Effector CD8-positive, alpha-beta T cell (primary cell): Measurements from ENCODE around the gene PTPRN2.

ENCODE experiments used
- DNase-seq: peaks from one replicate; lab custom pipeline; 2025; lab: John Stamatoyannopoulos, UW

The PTPRN2 gene

GRCh38 chr7:158138329-158138597 is 449.4 kb downstream of the PTPRN2 start:
- no peak for DNase-seq

GRCh38 chr7:158137516-158138328 is 449.9 kb downstream of the PTPRN2 start:
- no peak for DNase-seq

- DNase-seq = no peak
These were observed 451.7 kb downstream of the PTPRN2 start for GRCh38 chr7:158135931-158136330.

GRCh38 chr7:158134824-158135223 is 452.8 kb downstream of the PTPRN2 start:
- no peak for DNase-seq

GRCh38 chr7:158133515-158134271 is 453.9 kb downstream of the PTPRN2 start:
- no peak for DNase-seq

GRCh38 chr7:158133057-158133456 is 454.6 kb downstream of the PTPRN2 start:
- no peak for DNase-seq

- DNase-seq = no peak
These were observed 457.6 kb downstream of the PTPRN2 start for GRCh38 chr7:158130023-158130409.

- no peak for DNase-seq
These were observed 458.3 kb downstream of the PTPRN2 start for GRCh38 chr7:158129037-158130022.

GRCh38 chr7:158128572-158128971 is 459.1 kb downstream of the PTPRN2 start:
- no peak for DNase-seq

- no peak for DNase-seq
These were observed 460.4 kb downstream of the PTPRN2 start for GRCh38 chr7:158127241-158127640.

- DNase-seq = no peak
These were observed 461.0 kb downstream of the PTPRN2 start for GRCh38 chr7:158126661-158127060.

- no peak for DNase-seq
These were observed 461.9 kb downstream of the PTPRN2 start for GRCh38 chr7:158125721-158126120.

GRCh38 chr7:158125091-158125490 is 462.5 kb downstream of the PTPRN2 start:
- no peak for DNase-seq

- no peak for DNase-seq
These were observed 462.9 kb downstream of the PTPRN2 start for GRCh38 chr7:158124671-158125079.

- DNase-seq = no peak
These were observed 463.9 kb downstream of the PTPRN2 start for GRCh38 chr7:158123753-158124152.

- DNase-seq = no peak
These were observed 464.4 kb downstream of the PTPRN2 start for GRCh38 chr7:158123214-158123613.

- no peak for DNase-seq
These were observed 466.1 kb downstream of the PTPRN2 start for GRCh38 chr7:158121441-158122045.

GRCh38 chr7:158120716-158121115 is 466.9 kb downstream of the PTPRN2 start:
- DNase-seq = no peak

GRCh38 chr7:158120316-158120715 is 467.3 kb downstream of the PTPRN2 start:
- DNase-seq = no peak

GRCh38 chr7:158117341-158118222 is 470.0 kb downstream of the PTPRN2 start:
- DNase-seq = no peak

GRCh38 chr7:158116235-158116634 is 471.4 kb downstream of the PTPRN2 start:
- DNase-seq = no peak
